Measurements from ENCODE around the gene C2CD5.

DNA sequence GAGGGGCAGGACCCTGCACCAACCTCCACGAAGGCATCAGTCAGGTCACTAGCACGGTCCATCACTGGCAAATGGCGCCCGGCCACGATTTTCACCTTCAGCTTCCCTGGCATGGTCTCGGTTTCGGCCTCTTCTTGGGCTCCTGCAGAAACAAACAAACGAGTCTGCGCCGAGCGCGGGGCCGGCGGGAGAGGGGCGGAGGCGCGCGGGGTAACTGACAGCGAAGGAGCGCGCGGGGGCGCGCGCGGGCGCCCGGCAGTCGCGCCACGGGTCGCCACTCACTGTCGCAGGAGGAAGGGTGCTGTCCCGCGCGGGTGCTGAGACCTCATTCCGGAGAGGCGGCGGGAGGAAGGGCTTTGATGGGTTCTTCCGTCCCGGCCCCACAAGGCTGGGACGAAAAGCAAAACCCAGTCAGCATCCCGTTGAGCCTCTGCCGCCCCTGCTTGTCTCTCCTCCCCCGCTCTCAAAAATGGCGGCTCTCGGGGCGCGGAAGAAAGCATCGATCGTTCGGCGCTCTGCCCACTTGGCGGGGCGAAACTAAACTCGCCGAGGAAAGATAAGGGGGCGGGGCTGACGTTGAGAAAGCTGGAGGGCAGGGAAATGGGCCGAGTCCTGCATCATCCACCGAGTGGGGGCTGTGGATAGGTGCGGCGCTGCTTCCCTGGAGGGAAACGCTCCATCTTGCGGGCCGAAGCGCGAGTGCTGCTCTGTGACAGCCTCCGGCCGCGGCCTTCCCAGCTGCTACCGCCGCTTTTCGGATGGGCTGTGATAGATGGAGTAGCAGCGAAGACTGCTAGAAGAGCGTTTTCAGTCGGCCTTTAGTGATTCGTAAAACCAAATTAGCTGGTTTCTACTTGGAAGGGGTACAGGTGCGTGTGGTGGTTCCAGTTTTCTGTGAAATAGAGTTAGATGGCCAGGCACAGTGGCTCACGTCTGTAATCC is at the start of gene C2CD5:
- TF ChIP-seq, protein P1, sequence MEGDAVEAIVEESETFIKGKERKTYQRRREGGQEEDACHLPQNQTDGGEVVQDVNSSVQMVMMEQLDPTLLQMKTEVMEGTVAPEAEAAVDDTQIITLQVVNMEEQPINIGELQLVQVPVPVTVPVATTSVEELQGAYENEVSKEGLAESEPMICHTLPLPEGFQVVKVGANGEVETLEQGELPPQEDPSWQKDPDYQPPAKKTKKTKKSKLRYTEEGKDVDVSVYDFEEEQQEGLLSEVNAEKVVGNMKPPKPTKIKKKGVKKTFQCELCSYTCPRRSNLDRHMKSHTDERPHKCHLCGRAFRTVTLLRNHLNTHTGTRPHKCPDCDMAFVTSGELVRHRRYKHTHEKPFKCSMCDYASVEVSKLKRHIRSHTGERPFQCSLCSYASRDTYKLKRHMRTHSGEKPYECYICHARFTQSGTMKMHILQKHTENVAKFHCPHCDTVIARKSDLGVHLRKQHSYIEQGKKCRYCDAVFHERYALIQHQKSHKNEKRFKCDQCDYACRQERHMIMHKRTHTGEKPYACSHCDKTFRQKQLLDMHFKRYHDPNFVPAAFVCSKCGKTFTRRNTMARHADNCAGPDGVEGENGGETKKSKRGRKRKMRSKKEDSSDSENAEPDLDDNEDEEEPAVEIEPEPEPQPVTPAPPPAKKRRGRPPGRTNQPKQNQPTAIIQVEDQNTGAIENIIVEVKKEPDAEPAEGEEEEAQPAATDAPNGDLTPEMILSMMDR (conservative IDR thresholded peaks at IDR 0.05 in 1 of 2, IDR thresholded peaks at IDR 0.05 in 1 of 2; ENCODE audit: low read depth in 1 of 2, low read length in 2 of 2): peak in 1 of 2 donors; percentile 30
- no peak for TF ChIP-seq EZH2 (IDR thresholded peaks at IDR 0.05; ENCODE audit: low read length, missing control alignments)
